ENCODE data around the gene AKT1S1.
A peak's percentile ranks its signal among the peaks of the same experiment; 100 is the strongest.

AKT1S1 gene

DNA sequence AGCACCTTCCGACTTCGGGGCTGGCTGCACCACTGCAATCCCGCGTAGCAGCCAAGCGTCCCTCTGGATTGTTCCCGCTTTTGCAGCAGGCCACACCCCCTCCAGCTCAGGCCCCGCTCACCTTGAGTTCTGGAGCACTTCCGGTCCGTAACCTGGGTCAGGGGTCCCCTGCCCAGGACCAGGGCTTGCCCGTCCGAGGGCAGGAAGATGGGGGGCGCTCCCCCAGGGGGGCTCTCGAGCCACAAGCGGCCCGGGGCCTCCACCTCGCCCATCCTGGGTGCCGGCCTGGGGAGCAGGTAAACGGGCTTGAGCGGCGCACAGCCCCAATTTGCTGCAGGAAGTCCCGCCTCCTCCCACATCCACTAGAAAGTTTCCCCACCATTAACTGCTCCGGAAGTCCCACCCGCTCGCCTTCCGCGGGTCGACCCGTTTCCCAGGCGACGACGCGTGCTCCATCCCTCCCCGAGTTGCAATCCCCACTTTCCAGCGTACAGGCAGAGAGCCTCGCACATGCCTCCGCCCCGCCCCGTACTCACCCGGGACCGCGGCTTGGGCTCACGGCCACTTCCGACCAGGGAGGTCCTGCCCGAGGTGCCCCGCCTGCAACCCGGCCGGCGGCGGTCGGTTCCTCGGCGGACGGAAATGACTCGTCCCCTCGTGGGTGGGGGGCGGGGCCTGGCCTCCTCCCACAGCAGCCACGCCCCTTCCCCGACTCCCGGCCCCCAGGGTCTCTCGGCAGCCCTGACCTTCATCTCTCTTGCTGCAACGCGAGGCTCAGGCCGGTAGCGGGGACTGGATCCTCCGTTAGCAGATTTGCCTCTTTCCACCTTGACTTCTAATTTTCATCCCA is 10.0 kb downstream of the AKT1S1 start, which contains the start of gene PNKP:
Gene PNKP, minus strand, starts transcription at position 644 of the 850 bp plus-strand sequence. Its CDS starts 372 bp downstream, at position 272.
- peak; percentile 81 to 95 for DNase-seq

GRCh38 chr19:49864890-49865289 is 12.3 kb downstream of the AKT1S1 start:
- no peak for DNase-seq

GRCh38 chr19:49863935-49864320 is 13.2 kb downstream of the AKT1S1 start:
- DNase-seq, result no peak

DNA sequence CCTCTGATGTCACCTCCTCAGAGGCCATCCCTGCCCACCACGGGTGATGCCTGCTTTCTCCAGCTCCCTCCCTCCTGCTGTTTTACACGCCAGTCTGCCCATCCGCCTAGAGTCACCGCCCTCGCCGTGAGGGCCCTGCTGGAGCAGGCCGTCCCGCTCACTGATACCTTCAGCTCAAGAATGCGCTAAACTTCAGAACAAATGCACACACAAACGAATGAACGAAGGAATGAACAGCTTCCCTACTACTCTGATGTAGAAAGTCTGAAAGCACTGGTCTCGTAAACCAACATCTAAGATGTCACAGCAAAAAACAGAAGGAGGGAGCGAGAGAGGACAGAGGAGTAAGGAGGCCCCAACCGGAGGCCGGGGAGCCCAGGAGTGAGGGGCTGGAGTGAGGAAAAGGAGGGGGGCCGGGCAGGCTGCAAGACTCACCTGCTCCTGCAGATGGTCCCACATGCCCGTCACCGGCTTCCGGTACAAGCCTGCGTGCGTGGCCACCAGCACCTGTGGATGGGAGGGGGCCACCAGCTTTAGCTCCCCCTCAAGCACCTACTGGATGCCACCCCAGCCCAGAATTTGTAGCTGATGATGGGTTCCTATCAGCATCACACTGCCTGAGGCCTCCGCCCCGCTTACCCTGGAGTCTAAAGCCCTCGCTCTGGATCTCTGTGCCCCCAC is 13.8 kb downstream of the AKT1S1 start:
- DNase-seq, result no peak

DNA sequence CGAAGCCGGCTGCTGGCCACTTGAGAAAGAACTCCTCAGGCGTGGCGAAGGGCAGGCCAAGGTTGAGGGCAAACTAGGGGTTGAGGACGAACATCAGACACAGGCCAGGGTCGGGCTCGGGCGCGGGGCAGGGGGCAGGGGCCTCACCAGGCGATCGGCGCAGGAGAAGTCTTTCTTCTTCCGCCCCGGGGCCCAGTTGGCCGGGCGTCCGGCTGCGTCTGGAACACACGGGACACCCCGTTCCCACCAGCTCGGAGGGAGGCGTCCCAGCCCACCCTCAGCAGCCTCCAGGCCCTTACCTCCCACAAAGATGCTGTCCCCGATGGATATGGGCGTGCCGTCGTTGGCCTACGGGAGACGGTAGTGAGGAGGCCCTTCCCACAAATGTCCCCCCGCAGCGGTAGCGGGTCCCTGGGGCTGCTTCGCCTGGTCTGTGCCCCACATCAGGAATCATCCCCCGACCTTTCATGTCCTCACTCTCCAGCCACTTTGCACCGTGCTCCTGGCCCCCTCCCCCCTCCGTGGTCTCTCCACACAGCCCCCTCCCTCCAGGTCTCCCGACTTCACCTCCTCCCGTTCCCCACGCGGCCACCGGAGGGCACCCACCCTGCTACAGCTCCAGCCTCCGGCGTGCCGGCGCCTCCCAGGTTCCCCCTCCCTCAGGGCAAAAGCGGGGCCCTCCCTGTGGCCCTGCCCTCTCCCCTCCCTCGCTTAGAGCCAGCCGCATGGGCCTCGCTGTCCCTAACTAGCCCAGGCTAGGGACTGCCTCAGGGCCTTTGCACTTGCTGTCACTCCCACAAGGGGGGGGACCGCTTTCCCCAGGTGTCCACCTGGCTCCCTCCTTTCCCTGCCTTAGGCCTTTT is 14.5 kb downstream of the AKT1S1 start:
- no peak for DNase-seq

DNA sequence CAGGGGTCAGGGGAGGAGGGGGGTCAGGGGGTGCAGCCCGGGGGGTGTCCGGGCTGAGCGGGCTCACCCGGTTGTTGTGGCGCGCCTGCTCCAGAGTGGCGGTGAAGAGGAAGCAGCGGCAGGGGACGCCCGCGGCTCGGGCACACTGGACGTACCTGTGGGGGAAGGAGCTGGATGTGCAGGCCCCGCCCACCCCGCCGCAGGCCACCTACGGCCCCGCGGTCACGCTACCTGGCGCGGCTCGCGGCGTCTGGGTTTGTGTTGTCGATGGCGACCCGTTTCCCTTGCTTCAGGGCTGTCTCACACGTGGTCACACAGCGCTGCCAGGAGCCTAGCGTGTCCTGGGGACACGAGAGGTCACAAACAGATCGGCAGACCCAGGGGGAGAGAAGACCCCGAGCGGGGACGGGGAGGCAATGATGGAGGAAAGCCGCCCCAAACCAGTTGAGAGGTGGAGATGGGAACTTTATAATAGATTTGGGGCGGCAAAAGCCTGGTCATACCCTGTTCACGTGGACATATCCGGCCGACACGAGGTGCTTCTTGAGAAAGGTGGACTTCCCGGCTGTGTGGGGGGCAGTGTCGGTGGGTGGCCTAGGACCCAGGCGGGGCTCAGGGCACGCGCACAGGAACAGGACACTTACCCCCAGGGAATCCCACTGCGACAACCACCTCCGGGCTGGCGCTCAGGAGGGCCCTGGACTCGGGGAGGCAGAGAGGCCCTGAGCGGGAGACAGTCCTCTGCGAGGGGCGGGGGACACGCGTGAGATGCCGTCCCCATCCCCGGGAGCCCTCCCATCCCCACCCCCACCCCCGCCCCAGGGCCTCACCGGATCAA is 15.4 kb downstream of the AKT1S1 start:
- DNase-seq, result no peak

DNA sequence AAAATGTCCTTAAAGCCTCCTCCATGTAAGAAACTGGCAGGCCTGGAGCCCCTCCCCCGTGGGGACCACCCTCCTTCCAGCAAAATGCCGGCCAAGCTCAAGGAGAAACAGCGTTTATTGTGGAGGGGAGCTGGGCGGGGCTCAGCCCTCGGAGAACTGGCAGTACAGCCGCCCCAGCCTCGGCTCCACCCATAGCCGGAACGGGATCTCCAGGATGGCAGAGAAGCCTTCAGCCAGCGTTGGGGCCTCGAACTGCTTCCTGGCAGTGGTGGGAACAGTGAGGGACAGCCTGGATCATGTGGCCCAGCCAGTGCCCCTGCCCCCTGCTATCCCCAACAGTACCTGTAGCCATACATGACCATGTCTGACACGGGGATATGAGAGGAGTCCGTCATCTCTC is 16.0 kb downstream of the AKT1S1 start:
- no peak for DNase-seq

GRCh38 chr19:49860336-49861102 is 16.6 kb downstream of the AKT1S1 start:
- no peak for DNase-seq

- no peak for DNase-seq
These were observed 17.3 kb downstream of the AKT1S1 start for GRCh38 chr19:49859682-49860335.

- DNase-seq, result no peak
These were observed 18.8 kb downstream of the AKT1S1 start for GRCh38 chr19:49858088-49858985.

- DNase-seq, result no peak
These were observed 19.4 kb downstream of the AKT1S1 start for GRCh38 chr19:49857838-49858087.

DNA sequence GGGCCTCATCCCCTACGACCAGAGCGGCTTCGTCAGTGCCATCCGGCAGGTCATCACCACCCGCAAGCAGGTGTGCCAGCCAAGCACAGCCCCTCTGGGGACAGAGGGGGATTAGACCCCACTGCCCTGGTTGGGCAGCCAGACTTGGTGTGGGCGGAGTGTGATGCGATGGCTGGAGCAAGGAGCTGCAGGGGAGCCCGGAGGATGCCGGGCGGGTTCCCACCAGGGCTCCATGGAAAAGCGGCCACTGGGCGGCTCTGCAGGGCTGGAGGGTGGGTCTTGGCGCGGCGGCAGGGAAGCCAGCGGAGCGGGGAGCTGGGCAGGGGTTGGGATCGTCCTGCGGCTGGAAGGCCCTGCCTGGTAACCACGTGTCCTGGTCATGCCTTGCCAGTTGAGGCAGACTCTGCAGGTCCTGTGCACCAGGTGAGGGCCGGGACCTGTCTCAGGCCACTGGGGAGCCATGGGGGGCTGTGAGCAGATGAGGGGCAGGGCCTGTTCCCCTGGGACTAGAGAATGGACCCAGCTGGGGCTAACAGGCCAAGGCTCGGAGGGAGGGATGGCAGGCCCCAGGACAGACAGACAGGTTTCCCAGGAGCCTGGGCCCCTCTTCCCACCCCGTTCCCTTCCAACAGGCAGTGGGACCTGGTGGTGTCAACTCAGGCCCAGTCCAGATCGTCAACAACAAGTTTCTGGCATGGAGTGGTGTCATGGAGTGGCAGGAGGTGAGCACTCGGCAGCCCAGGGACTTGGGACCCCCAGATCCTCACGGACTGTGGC is 19.9 kb downstream of the AKT1S1 start:
- DNase-seq, result no peak

GRCh38 chr19:49856574-49857021 is 20.6 kb downstream of the AKT1S1 start:
- no peak for DNase-seq

- DNase-seq, result no peak
These were observed 21.2 kb downstream of the AKT1S1 start for GRCh38 chr19:49855676-49856573.

DNA sequence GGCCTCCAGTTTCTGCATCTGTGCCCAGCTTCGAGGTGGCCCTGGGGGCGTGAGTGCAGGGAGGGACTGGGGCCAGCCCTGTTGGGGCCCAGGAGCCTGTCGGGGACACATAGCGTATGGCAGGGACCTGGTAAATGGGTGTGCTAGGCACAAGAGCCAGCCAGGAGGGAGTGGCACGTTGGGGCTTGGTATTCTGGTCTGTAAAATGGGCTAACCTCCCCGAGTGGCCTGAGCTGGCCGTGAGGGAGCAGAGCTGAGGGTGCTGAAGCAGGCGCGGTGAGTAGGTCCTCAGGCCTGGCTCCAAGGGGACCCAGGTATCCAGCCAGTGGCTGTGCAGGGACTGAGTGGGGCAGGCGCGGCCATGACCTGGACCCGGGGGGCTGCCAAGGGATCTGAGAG is 21.9 kb downstream of the AKT1S1 start:
- DNase-seq, result no peak

GRCh38 chr19:49854378-49855263 is 22.5 kb downstream of the AKT1S1 start:
- DNase-seq, result no peak

DNA sequence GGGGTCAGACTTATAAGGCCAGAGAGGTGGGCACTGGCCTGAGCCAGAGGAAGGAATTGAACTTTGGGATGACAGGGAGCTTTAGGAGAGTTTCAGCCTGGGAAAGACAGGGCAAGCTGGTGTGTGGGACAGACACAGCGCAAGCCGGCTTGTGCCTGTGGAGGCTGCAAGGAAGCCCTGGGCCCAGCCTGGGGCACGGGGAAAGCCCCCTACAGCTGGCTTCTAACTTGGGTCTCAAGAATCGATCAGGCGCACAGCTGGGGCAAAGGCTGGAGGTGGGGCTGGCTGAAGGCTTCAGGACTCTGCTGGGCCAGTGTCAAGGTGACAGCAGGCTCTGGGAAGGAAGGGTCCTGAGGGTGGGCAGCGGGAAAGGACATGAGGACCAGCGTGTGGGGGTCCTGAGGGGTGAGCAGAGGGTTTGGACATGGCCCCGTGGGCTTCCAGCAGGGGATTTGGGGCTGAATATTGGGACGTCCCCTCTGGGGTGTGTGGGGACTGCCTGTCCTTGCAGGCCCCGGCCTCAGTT is 23.2 kb downstream of the AKT1S1 start:
- DNase-seq, result no peak

Data from inflammatory macrophage treated with lipopolysaccharide for 1 hour (primary cell).